ENCODE results near the gene VPREB3.

The VPREB3 gene, protein sequence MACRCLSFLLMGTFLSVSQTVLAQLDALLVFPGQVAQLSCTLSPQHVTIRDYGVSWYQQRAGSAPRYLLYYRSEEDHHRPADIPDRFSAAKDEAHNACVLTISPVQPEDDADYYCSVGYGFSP

DNA sequence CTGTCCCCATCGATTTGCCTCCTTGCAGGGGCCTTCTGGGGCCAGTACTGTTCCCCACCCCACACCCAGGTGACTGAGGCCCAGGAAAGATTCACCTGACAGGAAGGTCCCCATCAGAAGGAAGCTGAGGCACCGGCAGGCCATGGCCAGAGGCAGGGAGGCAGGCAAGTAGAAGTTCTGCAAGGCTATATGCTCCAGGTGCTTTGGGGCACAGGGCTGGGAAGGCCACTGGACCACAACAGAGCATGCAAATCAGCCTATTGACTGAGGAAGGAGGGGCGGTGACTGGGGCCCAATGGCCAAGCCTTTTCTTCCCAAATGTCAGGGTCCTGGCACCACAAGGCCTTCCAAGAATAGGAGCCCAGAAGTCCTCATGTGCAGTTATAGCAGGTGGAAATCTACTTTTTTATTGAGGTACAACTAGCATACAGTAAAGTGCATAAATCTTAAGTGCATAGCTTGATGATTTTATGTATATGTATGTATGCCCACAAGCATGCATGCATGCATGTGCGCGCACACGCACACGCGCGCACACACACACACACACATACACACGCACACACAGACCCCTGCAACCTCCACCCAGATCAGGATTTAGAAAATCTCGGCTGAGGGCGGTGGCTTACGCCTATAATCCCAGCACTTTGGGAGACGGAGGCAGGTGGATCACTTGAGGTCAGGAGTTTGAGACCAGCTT lies at the start of gene VPREB3:
Gene VPREB3 (minus strand): TSS at position 206 of the 700 bp plus-strand sequence. CDS start 62 bp downstream, at position 144.
- no peak for DNase-seq

DNA sequence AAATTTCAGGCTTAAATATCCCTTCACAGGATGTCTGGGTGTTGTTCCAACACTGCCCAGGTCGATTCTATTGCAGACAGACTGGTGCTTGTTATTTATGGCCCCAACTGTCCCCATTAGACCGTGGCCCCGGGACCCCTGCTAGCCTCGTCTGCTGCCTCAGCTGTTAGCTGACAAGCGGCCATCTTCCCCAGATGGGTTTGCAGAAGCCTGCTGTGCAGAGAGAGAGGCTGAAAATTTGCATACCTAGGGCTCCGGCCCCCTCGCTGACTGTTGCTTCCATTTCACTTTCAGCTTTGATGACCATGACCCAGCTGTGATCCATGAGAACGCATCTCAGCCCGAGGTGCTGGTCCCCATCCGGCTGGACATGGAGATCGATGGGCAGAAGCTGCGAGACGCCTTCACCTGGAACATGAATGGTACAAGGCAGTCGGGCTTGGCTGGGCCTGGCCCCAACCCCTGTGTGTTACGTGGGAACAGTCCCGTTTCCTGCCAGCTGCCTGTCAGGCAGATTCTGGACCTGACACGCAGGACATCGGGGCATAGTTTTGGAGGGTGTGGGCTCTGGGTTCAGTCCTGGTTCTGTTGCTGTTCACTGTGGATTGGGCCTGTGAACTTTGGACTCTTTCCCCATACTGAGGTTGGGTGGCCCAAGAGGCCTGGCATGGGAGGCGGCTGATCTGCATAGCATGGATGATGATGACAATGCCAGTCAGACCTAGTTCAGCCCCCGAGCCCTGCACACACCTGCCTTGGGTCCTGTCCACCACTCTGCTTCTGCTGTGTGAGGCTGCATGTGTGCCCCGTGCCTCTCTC lies 49.0 kb upstream of the VPREB3 start:
- DNase-seq, result no peak

DNA sequence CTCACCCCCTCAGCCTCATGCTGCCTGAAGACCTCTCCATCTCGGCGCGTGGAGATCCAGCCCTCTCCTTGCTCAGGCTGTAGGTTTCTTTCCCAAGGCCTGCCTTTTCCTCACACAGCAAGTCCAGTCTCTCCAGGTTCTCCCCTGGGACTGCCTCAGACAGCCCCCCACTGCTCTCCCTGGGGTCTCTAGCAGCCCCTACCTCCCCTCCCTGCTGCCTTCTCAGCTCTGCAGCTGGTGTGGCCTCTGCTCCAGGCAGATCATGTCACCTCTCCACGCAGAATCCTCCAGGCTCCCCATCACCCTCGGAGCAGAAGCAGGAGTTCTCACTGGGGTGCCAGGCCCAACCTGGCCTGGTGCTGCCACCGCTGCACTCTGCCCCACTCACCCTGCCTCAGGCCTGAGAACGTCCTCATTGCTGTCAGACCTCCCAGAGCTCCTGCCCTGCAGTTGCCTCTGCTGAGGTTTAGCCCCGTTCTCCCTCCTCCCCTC lies 47.7 kb upstream of the VPREB3 start:
- no peak for DNase-seq

DNA sequence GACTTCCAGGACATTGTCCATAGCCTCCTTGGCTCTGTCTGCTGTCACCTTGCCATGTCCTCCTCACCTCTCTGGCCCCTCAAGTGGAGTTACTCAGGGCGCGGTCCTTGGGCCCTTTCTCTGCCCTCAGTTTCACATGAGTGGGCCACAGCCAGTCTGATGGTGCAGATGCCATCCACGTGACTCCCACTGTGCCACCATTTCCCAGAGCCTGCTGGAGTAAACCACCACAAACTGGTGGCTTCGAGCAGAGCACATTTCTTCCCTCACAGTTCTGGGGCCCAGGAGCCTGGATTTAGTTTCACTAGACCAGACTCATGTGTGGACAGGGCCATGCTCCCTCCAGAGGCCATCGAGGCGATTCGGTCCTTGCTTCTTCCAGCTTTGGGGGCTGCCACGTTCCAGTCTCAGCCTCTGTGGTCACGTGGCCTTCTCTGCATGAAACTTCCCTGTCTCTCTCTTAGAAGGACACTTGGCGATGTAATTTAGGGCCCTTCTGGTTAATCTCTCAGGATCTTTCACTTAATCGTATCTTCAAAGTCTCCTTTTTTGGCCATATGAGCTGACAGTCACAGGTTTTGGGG lies 47.1 kb upstream of the VPREB3 start:
- DNase-seq, result no peak

DNA sequence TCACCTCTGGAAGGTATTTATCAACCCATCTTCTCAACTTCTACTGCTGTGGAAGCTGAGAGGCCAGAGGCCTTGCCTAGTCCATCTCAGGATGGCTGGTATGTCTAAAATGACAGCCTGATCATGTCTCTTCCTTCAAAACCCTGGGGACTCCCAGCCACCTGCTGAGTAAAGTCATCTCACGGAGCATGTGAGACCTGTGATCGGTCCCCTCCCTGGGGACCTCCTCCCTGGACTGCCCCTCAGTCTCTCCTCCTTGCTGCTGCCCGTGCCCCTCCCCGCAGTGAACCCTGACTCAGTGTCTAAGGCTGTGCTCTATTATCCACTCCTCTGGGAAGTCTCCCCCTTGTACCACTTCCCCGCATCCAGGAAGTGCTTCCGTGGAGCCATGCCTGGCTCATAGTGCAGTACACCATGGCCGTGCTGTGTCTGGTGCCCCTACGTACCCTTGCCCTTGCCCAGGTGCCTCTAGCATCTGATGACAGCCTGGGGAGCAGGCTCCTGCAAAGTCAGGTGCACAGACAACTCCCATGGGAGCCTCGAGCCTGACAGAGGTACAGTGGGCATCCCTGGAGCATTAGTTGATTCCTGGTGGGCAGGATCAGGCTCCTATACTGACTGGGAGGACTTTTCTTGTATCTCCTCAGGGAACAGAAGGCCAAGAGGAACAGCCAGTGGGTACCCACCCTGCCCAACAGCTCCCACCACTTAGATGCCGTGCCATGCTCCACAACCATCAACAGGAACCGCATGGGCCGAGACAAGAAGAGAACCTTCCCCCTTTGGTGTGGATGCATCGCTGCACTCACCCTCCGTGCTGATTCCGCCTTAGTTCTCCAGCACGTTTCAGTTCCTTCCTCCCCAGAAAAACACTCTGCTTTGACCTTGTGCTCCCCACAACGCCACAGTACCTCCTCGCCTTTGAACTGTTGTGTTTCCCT lies 46.3 kb upstream of the VPREB3 start:
- no peak for DNase-seq

DNA sequence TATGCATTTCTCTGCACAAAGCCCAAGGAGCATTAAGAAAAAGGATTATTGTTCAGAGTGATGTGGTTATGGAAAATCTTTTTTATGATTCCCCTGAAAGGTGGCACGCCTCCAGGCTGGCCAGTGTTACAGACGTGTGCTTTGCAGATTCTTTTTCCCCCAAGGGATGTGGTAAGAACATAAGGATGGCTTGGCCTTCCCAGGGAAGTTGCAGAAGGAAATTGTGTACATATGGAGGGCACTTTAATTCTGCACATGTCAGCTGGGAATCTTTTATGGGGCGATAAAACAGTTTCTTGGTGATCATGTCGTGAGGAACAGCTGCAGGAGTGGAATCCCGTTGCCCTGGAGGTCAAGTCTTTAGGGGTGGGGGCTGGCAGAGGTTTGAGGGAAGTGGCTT lies 42.2 kb upstream of the VPREB3 start:
- no peak for DNase-seq

DNA sequence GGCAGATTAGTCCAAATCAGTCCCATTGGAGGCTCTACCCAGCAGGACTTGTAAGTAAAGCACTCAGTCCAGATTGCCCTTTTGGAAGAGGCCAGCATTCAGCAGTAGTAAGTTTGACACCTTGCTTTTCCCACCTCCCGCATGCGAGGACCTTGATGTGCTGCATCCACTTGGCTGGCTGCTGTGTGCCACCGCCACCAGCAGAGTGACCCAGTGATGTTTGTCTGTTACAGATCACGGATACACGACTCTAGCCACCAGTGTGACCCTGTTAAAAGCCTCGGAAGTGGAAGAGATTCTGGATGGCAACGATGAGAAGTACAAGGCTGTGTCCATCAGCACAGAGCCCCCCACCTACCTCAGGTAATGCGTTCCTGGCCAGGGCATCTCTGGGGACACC lies 39.1 kb upstream of the VPREB3 start:
- DNase-seq, result no peak

DNA sequence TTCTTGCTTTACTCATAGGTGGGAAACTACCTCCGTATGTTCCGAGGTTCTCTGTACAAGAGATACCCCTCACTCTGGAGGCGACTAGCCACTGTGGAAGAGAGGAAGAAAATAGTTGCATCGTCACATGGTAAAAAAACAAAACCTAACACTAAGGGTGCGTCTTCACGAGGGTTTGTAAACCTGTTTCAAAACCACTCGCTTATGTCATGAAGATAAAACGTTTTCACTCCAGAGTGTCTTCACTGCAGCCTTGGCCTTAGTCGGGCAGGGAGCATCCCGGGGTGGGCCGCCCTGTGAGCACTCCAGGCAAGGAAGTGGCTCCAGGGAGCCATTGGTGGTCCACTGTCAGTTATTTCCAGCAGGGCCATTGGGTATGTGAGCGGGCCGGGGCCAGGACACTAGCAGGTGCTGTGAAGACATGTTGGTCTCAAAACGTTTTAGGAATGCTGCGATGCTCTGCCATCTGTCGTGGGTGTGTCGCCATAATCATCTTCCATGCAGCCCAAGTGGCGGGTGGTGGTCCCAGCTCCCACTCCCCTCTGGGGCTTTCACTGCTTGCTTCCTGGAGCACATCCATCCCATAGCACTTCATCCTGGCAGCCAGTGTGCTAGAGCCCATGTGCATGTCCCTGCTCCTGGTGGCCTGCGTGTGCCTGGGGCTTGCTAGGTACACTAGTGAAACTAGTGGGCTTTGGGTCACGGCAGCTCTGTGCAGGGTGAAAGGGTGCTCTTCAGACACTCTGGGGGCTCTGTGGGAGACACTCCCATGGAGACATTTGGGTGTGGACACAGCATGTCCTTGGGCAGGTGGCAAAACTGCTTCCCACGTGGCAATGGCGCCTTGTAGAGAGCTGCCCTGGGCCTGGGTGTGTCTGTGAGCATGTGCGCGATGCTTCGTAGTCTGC lies 37.8 kb upstream of the VPREB3 start:
- no peak for DNase-seq

DNA sequence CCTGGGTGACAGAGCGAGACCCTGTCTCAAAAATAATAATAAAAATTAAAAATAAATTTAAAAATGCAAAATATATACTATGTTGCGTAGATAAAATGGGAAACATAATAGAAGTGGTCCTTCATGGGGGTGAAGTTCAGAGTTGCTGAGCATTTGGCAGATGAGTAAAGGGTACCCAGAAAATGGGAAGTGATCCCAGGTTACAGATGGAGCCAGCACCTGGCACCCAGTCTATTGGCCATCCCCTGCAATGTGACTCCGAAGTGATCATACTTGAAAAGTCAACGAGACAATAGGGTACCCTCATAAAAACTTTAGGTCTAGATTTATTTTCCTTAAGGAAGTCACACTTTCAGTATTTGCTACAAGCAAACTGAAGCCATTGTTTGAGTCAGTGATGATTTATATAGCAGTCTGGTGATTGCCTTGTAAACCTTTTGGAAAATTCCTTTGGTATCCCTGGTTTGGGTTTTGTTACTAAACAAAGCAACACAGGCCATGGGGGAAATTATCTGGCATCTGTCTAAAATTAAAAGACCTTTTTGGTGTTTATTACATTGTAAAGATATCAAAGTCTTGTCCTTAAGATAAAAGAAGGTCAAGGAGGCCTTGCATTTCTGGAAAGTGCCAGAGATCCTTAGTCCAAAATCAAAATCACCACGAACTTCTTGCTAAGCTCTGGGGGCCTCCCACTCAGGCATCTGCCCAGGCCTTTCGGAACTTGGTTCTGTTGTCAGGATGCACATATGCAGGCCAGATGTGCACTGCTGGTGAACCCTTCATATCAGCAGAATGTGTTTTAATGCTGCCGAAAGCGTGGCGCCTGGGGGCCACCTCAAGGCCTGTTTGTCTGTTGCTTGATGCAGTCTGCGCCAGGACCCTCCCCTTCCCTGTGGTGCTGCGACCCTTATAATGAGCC lies 36.9 kb upstream of the VPREB3 start:
- no peak for DNase-seq

DNA sequence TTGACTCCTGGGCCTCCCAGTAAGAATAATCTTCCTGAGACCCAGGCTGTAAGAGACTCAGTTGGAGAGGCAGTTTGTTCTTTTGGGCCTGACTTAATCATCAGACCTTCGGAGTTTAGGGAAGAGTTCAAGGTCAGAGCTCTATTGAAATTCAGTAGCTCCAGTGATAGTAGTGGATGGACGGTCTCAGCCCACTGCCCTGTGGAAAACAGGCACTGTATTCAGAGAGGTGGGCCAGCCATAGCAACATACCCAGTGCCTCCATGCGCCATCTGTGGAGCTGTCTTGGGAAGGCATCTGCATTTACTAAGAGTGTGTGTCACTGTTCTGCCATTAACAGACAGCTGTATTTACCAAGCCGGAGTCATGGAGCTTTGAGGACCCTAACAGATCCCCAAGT lies 35.4 kb upstream of the VPREB3 start:
- DNase-seq, result no peak

DNA sequence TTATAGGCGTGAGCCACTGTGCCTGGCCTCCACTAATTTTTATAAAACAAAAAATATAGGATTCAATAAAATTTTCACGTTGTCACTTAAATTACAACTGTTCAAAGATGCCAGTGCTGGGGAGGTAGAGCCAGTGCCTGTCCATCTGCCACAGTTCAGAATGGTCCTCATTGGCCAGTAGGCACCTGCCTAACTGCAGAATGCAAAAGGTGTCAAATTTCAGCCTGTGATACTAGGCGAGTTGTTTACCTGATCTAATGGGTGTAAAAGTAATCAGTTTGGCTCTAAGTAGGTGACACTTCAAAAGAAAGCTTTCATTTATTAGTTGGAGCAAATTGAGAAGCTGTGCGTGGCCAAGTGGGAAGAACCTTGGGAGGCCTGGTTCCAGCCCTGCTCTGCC lies 34.9 kb upstream of the VPREB3 start:
- DNase-seq, result no peak

DNA sequence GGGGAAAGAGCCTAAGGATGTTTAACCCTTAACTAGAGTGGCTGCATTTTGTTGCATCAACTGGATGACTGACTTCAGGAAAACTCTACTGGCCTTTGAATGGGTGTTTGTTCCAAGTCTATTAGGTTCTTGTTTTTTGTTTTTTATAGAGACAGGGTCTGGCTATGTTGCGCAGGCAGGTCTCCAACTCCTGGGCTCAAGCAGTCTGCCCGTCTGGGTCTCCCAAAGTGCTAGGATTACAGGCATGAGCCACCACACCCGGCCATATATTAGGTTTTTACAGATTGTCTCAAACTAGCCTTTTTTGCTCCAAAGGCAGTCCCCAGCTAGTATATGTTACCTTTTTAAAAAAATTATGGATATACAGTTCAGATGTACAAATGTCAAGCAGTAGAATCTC lies 33.7 kb upstream of the VPREB3 start:
- no peak for DNase-seq

DNA sequence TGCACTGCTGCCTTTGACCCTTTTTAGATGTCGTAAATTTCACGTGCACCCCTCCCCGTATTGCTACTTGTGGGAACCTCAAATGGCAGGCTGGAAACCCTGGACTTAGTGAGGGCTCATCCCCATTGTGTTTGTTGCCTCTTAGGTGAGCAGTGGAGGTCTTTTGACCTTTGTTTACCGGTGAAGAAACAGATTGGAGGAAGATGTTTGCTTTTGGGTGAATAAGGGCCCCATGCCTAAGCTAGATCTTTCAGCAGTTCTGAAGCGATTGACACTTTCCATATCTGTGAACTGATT lies 33.3 kb upstream of the VPREB3 start:
- no peak for DNase-seq

DNA sequence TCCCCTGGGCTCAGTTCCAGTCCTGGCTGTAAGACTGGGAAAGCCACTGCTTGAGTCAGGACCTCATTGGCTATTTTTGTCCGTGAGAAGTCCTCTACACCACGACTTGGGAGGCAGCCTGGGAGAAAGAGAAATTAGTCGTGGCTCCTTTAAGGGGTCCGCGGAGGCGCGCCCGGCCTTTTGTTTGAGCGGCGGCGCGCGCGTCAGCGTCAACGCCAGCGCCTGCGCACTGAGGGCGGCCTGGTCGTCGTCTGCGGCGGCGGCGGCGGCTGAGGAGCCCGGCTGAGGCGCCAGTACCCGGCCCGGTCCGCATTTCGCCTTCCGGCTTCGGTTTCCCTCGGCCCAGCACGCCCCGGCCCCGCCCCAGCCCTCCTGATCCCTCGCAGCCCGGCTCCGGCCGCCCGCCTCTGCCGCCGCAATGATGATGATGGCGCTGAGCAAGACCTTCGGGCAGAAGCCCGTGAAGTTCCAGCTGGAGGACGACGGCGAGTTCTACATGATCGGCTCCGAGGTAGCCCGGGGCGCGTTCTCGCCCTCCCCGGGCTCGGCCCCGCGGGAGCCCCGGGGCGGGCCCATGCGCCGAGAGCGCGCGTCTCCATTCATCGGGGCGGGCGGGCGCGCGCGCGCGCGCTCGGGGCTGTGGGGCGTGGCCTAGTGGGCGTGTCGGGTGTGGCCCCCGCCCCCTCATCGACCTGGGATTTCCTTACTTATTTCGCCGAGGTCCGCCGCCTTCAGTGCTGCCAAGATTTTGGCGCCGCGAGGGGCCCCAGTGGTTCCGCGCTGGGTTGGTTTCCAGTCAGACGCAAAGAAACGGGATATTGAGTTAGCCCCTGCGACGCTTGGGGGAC lies 32.8 kb upstream of the VPREB3 start, which contains the start of gene SMARCB1:
Gene SMARCB1 (plus strand): TSS at position 215 of the 848 bp plus-strand sequence. CDS start 204 bp downstream, at position 419.
- peak; percentile 58 to 73 for DNase-seq

DNA sequence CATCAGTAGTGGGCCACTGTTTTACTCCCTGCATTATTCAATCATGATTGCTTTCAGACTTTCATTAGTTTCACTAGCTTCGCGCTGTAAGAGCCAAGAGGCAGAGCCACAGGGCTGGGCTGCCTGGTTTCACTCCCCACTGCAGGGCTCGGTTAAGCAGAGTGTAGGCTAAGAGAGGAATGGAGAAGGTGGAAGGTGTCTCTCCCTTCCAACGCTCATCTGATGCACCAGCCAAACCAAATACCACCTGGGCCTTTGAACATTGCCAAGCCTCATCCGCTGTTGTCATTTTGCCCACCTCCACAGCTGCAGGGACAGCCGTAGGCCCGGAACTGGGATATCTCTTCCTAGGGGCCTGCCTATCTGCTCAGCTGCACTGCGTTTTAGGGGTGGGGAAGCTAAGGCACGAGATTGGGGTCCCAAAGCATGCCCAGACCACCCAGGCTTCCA lies 32.1 kb upstream of the VPREB3 start:
- DNase-seq, result no peak

DNA sequence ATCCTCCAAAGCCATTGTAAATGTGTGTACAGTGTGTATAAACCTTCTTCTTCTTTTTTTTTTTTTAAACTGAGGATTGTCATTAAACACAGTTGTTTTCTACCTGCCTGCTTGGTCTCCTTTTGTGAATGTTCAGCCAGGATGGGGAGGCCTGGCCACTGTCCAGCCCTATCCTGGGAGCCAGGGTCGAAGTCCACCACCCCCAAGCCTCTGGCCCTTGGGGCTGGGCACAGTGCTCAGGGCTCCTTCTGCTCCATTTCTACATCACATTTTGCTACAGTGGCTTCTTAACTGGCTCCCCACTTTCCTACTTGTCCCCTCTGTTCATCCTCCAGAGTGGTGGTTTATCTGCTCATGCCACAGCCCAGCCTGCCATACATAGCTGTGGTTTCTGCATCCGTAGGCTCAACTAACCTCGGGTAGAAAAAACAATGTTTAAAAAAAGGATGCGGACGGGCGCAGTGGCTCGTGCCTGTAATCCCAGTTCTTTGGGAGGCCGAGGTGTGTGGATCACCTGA lies 30.0 kb upstream of the VPREB3 start:
- no peak for DNase-seq

DNA sequence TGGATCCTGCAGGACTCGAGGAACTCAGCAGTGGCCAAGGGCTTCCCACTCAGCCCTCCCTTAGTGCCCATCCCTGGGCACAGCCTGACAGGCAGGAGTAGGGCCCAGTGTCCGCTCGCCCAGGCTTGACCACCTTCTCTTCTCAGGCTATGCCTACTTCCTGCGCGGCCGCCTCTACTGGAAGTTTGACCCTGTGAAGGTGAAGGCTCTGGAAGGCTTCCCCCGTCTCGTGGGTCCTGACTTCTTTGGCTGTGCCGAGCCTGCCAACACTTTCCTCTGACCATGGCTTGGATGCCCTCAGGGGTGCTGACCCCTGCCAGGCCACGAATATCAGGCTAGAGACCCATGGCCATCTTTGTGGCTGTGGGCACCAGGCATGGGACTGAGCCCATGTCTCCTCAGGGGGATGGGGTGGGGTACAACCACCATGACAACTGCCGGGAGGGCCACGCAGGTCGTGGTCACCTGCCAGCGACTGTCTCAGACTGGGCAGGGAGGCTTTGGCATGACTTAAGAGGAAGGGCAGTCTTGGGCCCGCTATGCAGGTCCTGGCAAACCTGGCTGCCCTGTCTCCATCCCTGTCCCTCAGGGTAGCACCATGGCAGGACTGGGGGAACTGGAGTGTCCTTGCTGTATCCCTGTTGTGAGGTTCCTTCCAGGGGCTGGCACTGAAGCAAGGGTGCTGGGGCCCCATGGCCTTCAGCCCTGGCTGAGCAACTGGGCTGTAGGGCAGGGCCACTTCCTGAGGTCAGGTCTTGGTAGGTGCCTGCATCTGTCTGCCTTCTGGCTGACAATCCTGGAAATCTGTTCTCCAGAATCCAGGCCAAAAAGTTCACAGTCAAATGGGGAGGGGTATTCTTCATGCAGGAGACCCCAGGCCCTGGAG lies 29.3 kb upstream of the VPREB3 start:
- DNase-seq, result no peak

DNA sequence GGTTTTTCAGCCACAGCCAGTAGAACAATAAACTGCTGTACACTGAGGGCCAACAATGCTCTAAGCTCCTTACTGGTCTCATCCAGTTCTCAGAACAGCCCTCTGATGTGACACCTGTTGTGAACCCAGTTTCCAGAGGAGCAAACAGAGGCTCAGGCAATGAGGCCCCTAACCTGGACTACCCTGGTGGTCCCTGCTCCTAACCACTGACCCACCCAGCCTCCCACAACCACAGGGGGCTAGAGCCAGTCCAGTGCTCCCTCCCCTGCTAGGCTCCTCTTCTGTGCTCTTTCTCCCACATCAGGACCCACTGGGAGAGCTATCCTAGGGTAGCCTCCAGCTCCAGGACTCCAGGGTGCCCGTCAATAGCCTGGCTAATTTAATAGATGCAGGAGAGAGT lies 28.5 kb upstream of the VPREB3 start:
- no peak for DNase-seq
